Measurements from ENCODE around the gene F11R. TPM values are rescaled to one million over a fixed set of nuclear protein-coding genes. Genes with fewer than 3 reads are reported as not detected.

The F11R gene
- total RNA-seq, 1 experiment from 2014 or later = 69.2 TPM

- Histone ChIP-seq H3K9ac (ENCODE audit: low read length) (no peak overlapping the region), H3K27ac (ENCODE audit: low read length) (no peak overlapping the region), H3K4me1 (ENCODE audit: insufficient read depth, low read length) (peaks cover 6% of the 10 kb centered on the region), H3K27me3 (ENCODE audit: low read length) (no peaks in the 10 kb centered on the region), H3F3A (ENCODE audit: low read length, unreplicated experiment) (no peaks in the 10 kb centered on the region), H4K20me1 (ENCODE audit: low read length) (no peaks in the 10 kb centered on the region), H3K4me2 (ENCODE audit: low read length) (no peak overlapping the region), H3K9me3 (ENCODE audit: low read length) (no peaks in the 10 kb centered on the region), H2AFZ (ENCODE audit: low read length) (no peak overlapping the region), H3K36me3 (ENCODE audit: low read depth, low read length) (peaks cover 40% of the 10 kb centered on the region), H3K4me3 (ENCODE audit: low read length) (no peak overlapping the region), H3K79me2 (ENCODE audit: low read length) (peaks cover 20% of the 10 kb centered on the region), H3K9me2 (replicated peaks; ENCODE audit: low read length) (no peaks in the 10 kb centered on the region)
- CTCF ChIA-PET = no interaction called here
- no TSS peak for BruUV-seq (replicated peaks)
- DNase-seq (no peak), ATAC-seq (no peak)
- intact Hi-C loops (cut with micrococcal nuclease) = no loop called here
- no peak for TF ChIP-seq EZH2 (IDR thresholded peaks at IDR 0.05; ENCODE audit: low read length, unreplicated experiment)
- no peak for TF ChIP-seq CTCF (conservative IDR thresholded peaks at IDR 0.05; ENCODE audit: low read depth, low read length)
- no peak for TF ChIP-seq EZH2phosphoT487 (IDR thresholded peaks at IDR 0.05; ENCODE audit: borderline replicate concordance, low read length)
- POLR2A ChIA-PET (ENCODE audit: unreplicated experiment) = interaction anchor here (0.8 kb wide), 1 partner anchor 20 kb away, joined by 34 read pairs; no protein-coding TSS in a partner anchor
Observed at GRCh38 chr1:161039546-161039945, 18.6 kb upstream of the F11R start.

GRCh38 chr1:161039154-161039545 is 18.2 kb upstream of the F11R start:
- Histone ChIP-seq H3K9me2 (replicated peaks; ENCODE audit: low read length) (no peaks in the 10 kb centered on the region), H4K20me1 (ENCODE audit: low read length) (no peaks in the 10 kb centered on the region), H3K4me3 (ENCODE audit: low read length) (peak overlapping the region; percentile 65; the same call in 1 of the 2 replicates), H3F3A (ENCODE audit: low read length, unreplicated experiment) (no peaks in the 10 kb centered on the region), H3K9ac (ENCODE audit: low read length) (no peak overlapping the region), H3K27me3 (ENCODE audit: low read length) (no peaks in the 10 kb centered on the region), H3K79me2 (ENCODE audit: low read length) (peaks cover 16% of the 10 kb centered on the region), H3K9me3 (ENCODE audit: low read length) (no peaks in the 10 kb centered on the region), H2AFZ (ENCODE audit: low read length) (no peak overlapping the region), H3K4me1 (ENCODE audit: insufficient read depth, low read length) (peaks cover 2% of the 10 kb centered on the region), H3K27ac (ENCODE audit: low read length) (no peak overlapping the region), H3K4me2 (ENCODE audit: low read length) (peak overlapping the region; percentile 70), H3K36me3 (ENCODE audit: low read depth, low read length) (peaks cover 40% of the 10 kb centered on the region)
- intact Hi-C loops (cut with micrococcal nuclease) = no loop called here
- no peak for ATAC-seq
- no peak for DNase-seq
- CTCF ChIA-PET = no interaction called here
- no peak for TF ChIP-seq EZH2phosphoT487 (IDR thresholded peaks at IDR 0.05; ENCODE audit: borderline replicate concordance, low read length)
- no peak for TF ChIP-seq EZH2 (IDR thresholded peaks at IDR 0.05; ENCODE audit: low read length, unreplicated experiment)
- no peak for TF ChIP-seq CTCF (conservative IDR thresholded peaks at IDR 0.05; ENCODE audit: low read depth, low read length)
- POLR2A ChIA-PET (ENCODE audit: unreplicated experiment) = interaction anchor here (0.8 kb wide), 1 partner anchor 20 kb away, joined by 34 read pairs; no protein-coding TSS in a partner anchor
- no TSS peak for BruUV-seq (replicated peaks)

- Histone ChIP-seq H3K4me3 (ENCODE audit: low read length) (peak within 1 kb of the TSS; percentile 65), H3K36me3 (ENCODE audit: low read depth, low read length) (peaks cover 40% of the 10 kb centered on the region), H3K79me2 (ENCODE audit: low read length) (peaks cover 11% of the 10 kb centered on the region), H3K4me2 (ENCODE audit: low read length) (peak within 1 kb of the TSS; percentile 70), H3K9me3 (ENCODE audit: low read length) (no peaks in the 10 kb centered on the region), H2AFZ (ENCODE audit: low read length) (peak within 1 kb of the TSS; percentile 49), H3K4me1 (ENCODE audit: insufficient read depth, low read length) (no peaks in the 10 kb centered on the region; the same call in 1 of the 2 replicates), H3K9ac (ENCODE audit: low read length) (peak within 1 kb of the TSS; percentile 51), H3K27ac (ENCODE audit: low read length) (no peak within 1 kb of the TSS), H3K27me3 (ENCODE audit: low read length) (no peaks in the 10 kb centered on the region), H3K9me2 (replicated peaks; ENCODE audit: low read length) (no peaks in the 10 kb centered on the region), H4K20me1 (ENCODE audit: low read length) (no peaks in the 10 kb centered on the region), H3F3A (ENCODE audit: low read length, unreplicated experiment) (no peaks in the 10 kb centered on the region)
- ChIA-PET POLR2A (ENCODE audit: unreplicated experiment) (no interaction called here), CTCF (no interaction called here)
- ATAC-seq (peak; percentile 28), DNase-seq (peak; percentile 37)
- no peak for TF ChIP-seq EZH2 (IDR thresholded peaks at IDR 0.05; ENCODE audit: low read length, unreplicated experiment)
- TF ChIP-seq CTCF (conservative IDR thresholded peaks at IDR 0.05; ENCODE audit: low read depth, low read length) = no peak
- no peak for TF ChIP-seq EZH2phosphoT487 (IDR thresholded peaks at IDR 0.05; ENCODE audit: borderline replicate concordance, low read length)
- no TSS peak for BruUV-seq (replicated peaks)
- intact Hi-C loops (cut with micrococcal nuclease) = no loop called here
Observed at GRCh38 chr1:161038523-161039153, 17.7 kb upstream of the F11R start, which contains the start of gene TSTD1. Gene TSTD1 (minus strand): TSS chr1:161038964. CDS start chr1:161038889, 75 bp downstream.
